T-helper 2 cell treated with Interferon-gamma antibody and Interleukin-4, amounts not matched to agents 100 ng/mL and 5 ng/mL, for 36 hours (primary cell): ENCODE data around the gene PTPN2. TPM values are rescaled to one million over a fixed set of nuclear protein-coding genes. Genes with fewer than 3 reads are reported as not detected.

Experiments used
- intact Hi-C: fragments of 100-400 bp; cut with micrococcal nuclease; formaldehyde crosslinking; loops from one replicate; pipeline ENCODE4 v1.15.1; 2023
- total RNA-seq: library from RNA; stranded (reverse); gene quantifications from 2 replicates; pipeline ENCODE4 v1.2.3, GENCODE V29; 2022

The PTPN2 gene
- total RNA-seq, 1 donor from 2014 or later: 53.2 TPM

GRCh38 chr18:12862467-12862866, 21.6 kb downstream of the PTPN2 start:
- intact Hi-C loops: no loop called here

- intact Hi-C loops: no loop called here
Observed at GRCh38 chr18:12861637-12862036, 22.4 kb downstream of the PTPN2 start.

- intact Hi-C loops: loop anchor here (1.0 kb wide), 1 partner anchor 18 kb away; no protein-coding TSS in a partner anchor
Observed at GRCh38 chr18:12860530-12860929, 23.5 kb downstream of the PTPN2 start.

- intact Hi-C loops: loop anchor here (2.0 kb wide), 2 partner anchors 20 to 24 kb away; no protein-coding TSS in a partner anchor
Observed at GRCh38 chr18:12858991-12859390, 25.0 kb downstream of the PTPN2 start.

- intact Hi-C loops: loop anchor here (2.0 kb wide), 2 partner anchors 19 to 25 kb away; no protein-coding TSS in a partner anchor
Observed at GRCh38 chr18:12857991-12858544, 26.0 kb downstream of the PTPN2 start.

GRCh38 chr18:12857215-12857905, 26.7 kb downstream of the PTPN2 start:
- intact Hi-C loops: no loop called here

GRCh38 chr18:12855916-12856315, 28.1 kb downstream of the PTPN2 start:
- intact Hi-C loops: no loop called here

GRCh38 chr18:12852566-12853315, 31.3 kb downstream of the PTPN2 start:
- intact Hi-C loops: no loop called here

- intact Hi-C loops: no loop called here
Observed at GRCh38 chr18:12851716-12852115, 32.3 kb downstream of the PTPN2 start.

GRCh38 chr18:12849548-12849947, 34.5 kb downstream of the PTPN2 start:
- intact Hi-C loops: no loop called here

GRCh38 chr18:12848405-12848804, 35.6 kb downstream of the PTPN2 start:
- intact Hi-C loops: no loop called here

GRCh38 chr18:12844391-12844790, 39.6 kb downstream of the PTPN2 start:
- intact Hi-C loops: no loop called here

- intact Hi-C loops: no loop called here
Observed at GRCh38 chr18:12843420-12844350, 40.4 kb downstream of the PTPN2 start.

GRCh38 chr18:12842459-12843380, 41.3 kb downstream of the PTPN2 start:
- intact Hi-C loops: no loop called here

GRCh38 chr18:12841070-12841469, 43.0 kb downstream of the PTPN2 start:
- intact Hi-C loops: no loop called here

- intact Hi-C loops: no loop called here
Observed at GRCh38 chr18:12840382-12840781, 43.7 kb downstream of the PTPN2 start.

- intact Hi-C loops: loop anchor here (1.0 to 5.0 kb wide), 5 partner anchors 11 to 108 kb away; partner anchors contain the start of gene SEH1L
Observed at GRCh38 chr18:12839526-12840196, 44.4 kb downstream of the PTPN2 start.

- intact Hi-C loops: loop anchor here (1.0 to 5.0 kb wide), 5 partner anchors 11 to 108 kb away; partner anchors contain the start of gene SEH1L
Observed at GRCh38 chr18:12839057-12839525, 44.9 kb downstream of the PTPN2 start.

- intact Hi-C loops: loop anchor here (2.0 to 5.0 kb wide), 2 partner anchors 21 to 109 kb away; partner anchors contain the start of gene SEH1L
Observed at GRCh38 chr18:12838178-12838634, 45.8 kb downstream of the PTPN2 start.
